ENCODE measurements around the gene PWWP2B. TPM values are rescaled to one million over a fixed set of nuclear protein-coding genes. Genes with fewer than 3 reads are reported as not detected.

The PWWP2B gene
- total and polyA plus RNA-seq, 2 of the 13 experiments (the other 11 are each of a cell fraction or from before 2014, with no cell fraction given) = 2.3 to 4.7 TPM

GRCh38 chr10:132388891-132389432 lies 8.0 kb upstream of the PWWP2B start (continued):
- no peak for TF ChIP-seq AHDC1 (CRISPR knock-in tag; IDR thresholded peaks at IDR 0.05; ENCODE audit: borderline replicate concordance)
- TF ChIP-seq AHR (CRISPR knock-in tag; IDR thresholded peaks at IDR 0.05) = peak; percentile 23; the same call in 1 of the 2 replicates
- TF ChIP-seq, protein P1, sequence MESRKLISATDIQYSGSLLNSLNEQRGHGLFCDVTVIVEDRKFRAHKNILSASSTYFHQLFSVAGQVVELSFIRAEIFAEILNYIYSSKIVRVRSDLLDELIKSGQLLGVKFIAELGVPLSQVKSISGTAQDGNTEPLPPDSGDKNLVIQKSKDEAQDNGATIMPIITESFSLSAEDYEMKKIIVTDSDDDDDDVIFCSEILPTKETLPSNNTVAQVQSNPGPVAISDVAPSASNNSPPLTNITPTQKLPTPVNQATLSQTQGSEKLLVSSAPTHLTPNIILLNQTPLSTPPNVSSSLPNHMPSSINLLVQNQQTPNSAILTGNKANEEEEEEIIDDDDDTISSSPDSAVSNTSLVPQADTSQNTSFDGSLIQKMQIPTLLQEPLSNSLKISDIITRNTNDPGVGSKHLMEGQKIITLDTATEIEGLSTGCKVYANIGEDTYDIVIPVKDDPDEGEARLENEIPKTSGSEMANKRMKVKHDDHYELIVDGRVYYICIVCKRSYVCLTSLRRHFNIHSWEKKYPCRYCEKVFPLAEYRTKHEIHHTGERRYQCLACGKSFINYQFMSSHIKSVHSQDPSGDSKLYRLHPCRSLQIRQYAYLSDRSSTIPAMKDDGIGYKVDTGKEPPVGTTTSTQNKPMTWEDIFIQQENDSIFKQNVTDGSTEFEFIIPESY (CRISPR knock-in tag; IDR thresholded peaks at IDR 0.05) = no peak
- TF ChIP-seq TRIM24 (CRISPR knock-in tag; IDR thresholded peaks at IDR 0.05) = no peak
- TF ChIP-seq SIX4 (CRISPR knock-in tag; IDR thresholded peaks at IDR 0.05) = no peak
- no peak for TF ChIP-seq U2AF1 (optimal IDR thresholded peaks at IDR 0.05; ENCODE audit: low read depth, low read length)
- TF ChIP-seq KAT2B (IDR thresholded peaks at IDR 0.05; ENCODE audit: borderline replicate concordance, low read depth, low read length) = no peak
- no peak for TF ChIP-seq ZNF790 (CRISPR knock-in tag; IDR thresholded peaks at IDR 0.05; ENCODE audit: borderline replicate concordance)
- no peak for TF ChIP-seq ZNF766 (CRISPR knock-in tag; IDR thresholded peaks at IDR 0.05; ENCODE audit: borderline replicate concordance)
- peak; percentile 67 for TF ChIP-seq BORCS8-MEF2B (CRISPR knock-in tag; IDR thresholded peaks at IDR 0.05)
- no peak for TF ChIP-seq TCF7 (IDR thresholded peaks at IDR 0.05; ENCODE audit: low read depth)
- no peak for TF ChIP-seq ZNF205 (CRISPR knock-in tag; IDR thresholded peaks at IDR 0.05)
- peak; percentile 29 for TF ChIP-seq HNRNPLL (IDR thresholded peaks at IDR 0.05; ENCODE audit: low read depth, low read length, poor library complexity, severe bottlenecking)
- no peak for TF ChIP-seq POGZ (CRISPR knock-in tag; IDR thresholded peaks at IDR 0.05)
- no peak for TF ChIP-seq ZNF180 (CRISPR knock-in tag; IDR thresholded peaks at IDR 0.05; ENCODE audit: borderline replicate concordance, low read depth)
- TF ChIP-seq, protein P2, sequence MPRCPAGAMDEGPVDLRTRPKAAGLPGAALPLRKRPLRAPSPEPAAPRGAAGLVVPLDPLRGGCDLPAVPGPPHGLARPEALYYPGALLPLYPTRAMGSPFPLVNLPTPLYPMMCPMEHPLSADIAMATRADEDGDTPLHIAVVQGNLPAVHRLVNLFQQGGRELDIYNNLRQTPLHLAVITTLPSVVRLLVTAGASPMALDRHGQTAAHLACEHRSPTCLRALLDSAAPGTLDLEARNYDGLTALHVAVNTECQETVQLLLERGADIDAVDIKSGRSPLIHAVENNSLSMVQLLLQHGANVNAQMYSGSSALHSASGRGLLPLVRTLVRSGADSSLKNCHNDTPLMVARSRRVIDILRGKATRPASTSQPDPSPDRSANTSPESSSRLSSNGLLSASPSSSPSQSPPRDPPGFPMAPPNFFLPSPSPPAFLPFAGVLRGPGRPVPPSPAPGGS (CRISPR knock-in tag; IDR thresholded peaks at IDR 0.05) = no peak
- TF ChIP-seq PAX8 (CRISPR knock-in tag; IDR thresholded peaks at IDR 0.05; ENCODE audit: borderline replicate concordance) = no peak
- no peak for TF ChIP-seq PHF21A (CRISPR knock-in tag; IDR thresholded peaks at IDR 0.05)
- TF ChIP-seq ZSCAN21 (CRISPR knock-in tag; IDR thresholded peaks at IDR 0.05; ENCODE audit: borderline replicate concordance) = no peak
- no peak for TF ChIP-seq ZNF543 (CRISPR knock-in tag; IDR thresholded peaks at IDR 0.05)
- no peak for TF ChIP-seq SMARCC2 (IDR thresholded peaks at IDR 0.05)
- TF ChIP-seq ZNF121 (CRISPR knock-in tag; IDR thresholded peaks at IDR 0.05) = no peak
